GM19324 (cell line): ENCODE measurements around the gene ZNHIT2.

Experiments
- ATAC-seq: cut with Tn5 transposase; IDR thresholded peaks from one replicate; pipeline ENCODE4 v1.9.1; 2021; ENCODE audit warnings: mild to moderate bottlenecking, moderate library complexity; ENCODE audit not compliant: unreplicated experiment, low FRiP score

Gene ZNHIT2

DNA sequence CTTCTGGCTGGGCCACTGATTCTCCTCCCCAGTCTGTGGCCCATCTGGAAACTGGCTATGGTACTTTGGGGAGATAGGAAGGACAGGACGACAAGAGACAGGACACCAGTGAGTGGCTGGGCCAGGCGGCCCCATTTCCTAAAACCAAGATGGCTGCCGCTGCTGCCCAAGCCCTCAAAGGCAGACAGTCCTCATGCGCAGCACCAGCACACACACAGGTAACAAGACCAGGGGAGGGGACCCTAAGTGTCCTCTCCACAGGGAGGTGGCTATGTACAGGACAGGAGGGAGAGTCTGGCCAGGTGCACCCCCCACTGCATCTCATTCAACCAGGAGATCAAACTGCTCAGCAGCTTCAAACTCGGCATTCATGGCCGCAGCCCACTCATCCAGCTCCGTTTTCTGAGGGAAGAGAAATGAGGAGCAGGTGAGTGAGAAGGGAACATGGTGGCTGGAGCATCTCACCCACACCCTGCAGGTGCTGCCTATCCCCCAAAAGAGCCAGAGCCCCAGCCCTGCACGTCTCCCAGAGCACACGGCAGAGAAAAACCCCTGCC lies 38.6 kb downstream of the ZNHIT2 start:
- ATAC-seq, result no peak

DNA sequence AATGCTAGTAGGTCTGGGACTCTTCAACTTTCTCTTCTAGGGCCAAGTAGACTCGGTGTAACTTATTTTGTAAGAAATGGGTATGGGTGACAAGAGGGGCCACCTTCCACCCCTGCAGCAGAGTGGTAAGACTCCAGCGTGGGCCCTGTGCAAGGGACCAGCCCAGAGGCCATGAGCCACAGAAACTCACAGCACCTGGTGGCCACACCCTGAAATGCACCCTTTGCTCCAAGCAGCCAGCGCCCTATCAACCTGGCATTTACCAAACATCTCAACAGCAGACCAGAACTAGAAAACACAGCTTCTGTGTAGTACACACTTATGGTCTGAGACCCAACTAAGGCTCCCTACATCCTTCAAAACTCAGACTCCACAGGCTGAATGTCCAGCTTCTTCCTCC lies 39.4 kb downstream of the ZNHIT2 start:
- no peak for ATAC-seq

GRCh38 chr11:65077451-65077850 lies 40.0 kb downstream of the ZNHIT2 start:
- ATAC-seq, result no peak

DNA sequence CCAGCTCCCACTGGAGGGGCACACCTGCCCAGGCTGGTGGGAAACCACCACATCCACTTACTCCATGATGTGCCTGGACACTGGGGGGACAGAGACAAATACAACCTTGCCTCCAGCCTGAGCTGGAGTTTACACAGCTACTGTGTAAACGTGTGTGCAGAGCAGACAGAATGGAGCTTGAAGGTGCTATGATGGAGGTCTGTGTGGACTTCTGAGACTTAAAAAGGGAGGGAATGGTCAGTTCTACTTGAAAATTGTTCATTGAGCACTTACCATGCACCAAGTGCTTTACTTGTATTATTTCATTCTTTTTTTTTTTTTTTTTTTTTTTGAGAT lies 44.9 kb downstream of the ZNHIT2 start:
- no peak for ATAC-seq

- no peak for ATAC-seq
These were observed 45.4 kb downstream of the ZNHIT2 start for GRCh38 chr11:65071907-65072630.

GRCh38 chr11:65069217-65069616 lies 48.3 kb downstream of the ZNHIT2 start:
- ATAC-seq, result no peak

GRCh38 chr11:65067446-65067845 lies 50.1 kb downstream of the ZNHIT2 start:
- ATAC-seq, result no peak

- no peak for ATAC-seq
These were observed 50.7 kb downstream of the ZNHIT2 start for GRCh38 chr11:65066805-65067291.
